GM19351 (cell line): ENCODE results near the gene WNK2.

Experiments used
- ATAC-seq: cut with Tn5 transposase; IDR thresholded peaks from one replicate; pipeline ENCODE4 v1.9.1; 2021; ENCODE audit warnings: mild to moderate bottlenecking, moderate library complexity; ENCODE audit not compliant: unreplicated experiment

The WNK2 gene

GRCh38 chr9:93303258-93303771 is 119.4 kb downstream of the WNK2 start:
- ATAC-seq = no peak

- no peak for ATAC-seq
These were observed 120.1 kb downstream of the WNK2 start for GRCh38 chr9:93303806-93304573.

- ATAC-seq = no peak
These were observed 120.9 kb downstream of the WNK2 start for GRCh38 chr9:93304574-93305496.

GRCh38 chr9:93305497-93306020 is 121.6 kb downstream of the WNK2 start:
- ATAC-seq = no peak

- no peak for ATAC-seq
These were observed 122.1 kb downstream of the WNK2 start for GRCh38 chr9:93306081-93306480.

- no peak for ATAC-seq
These were observed 122.7 kb downstream of the WNK2 start for GRCh38 chr9:93306579-93307091.

- no peak for ATAC-seq
These were observed 123.7 kb downstream of the WNK2 start for GRCh38 chr9:93307468-93308157.

- no peak for ATAC-seq
These were observed 124.2 kb downstream of the WNK2 start for GRCh38 chr9:93308158-93308602.

- ATAC-seq = no peak
These were observed 124.7 kb downstream of the WNK2 start for GRCh38 chr9:93308676-93309075.

GRCh38 chr9:93309889-93310425 is 126.0 kb downstream of the WNK2 start:
- no peak for ATAC-seq

GRCh38 chr9:93315118-93315517 is 131.2 kb downstream of the WNK2 start:
- no peak for ATAC-seq

GRCh38 chr9:93315960-93316359 is 132.0 kb downstream of the WNK2 start:
- no peak for ATAC-seq

- ATAC-seq = no peak
These were observed 133.0 kb downstream of the WNK2 start for GRCh38 chr9:93316726-93317494.

- no peak for ATAC-seq
These were observed 133.7 kb downstream of the WNK2 start for GRCh38 chr9:93317495-93318094.

GRCh38 chr9:93318480-93318879 is 134.5 kb downstream of the WNK2 start:
- no peak for ATAC-seq

GRCh38 chr9:93319301-93319991 is 135.5 kb downstream of the WNK2 start:
- ATAC-seq = no peak

- no peak for ATAC-seq
These were observed 136.1 kb downstream of the WNK2 start for GRCh38 chr9:93319992-93320500.

- no peak for ATAC-seq
These were observed 136.8 kb downstream of the WNK2 start for GRCh38 chr9:93320591-93321219.
